HS-27A (cell line): ENCODE data around the gene NPHP4.

Experiments used
- DNase-seq: peaks from one replicate; pipeline ENCODE4 v3.0.0-alpha.2; 2012; ENCODE audit warnings: low read depth, missing footprints

Gene NPHP4

GRCh38 chr1:5831600-5832335 is 160.5 kb downstream of the NPHP4 start:
- DNase-seq, result no peak

DNA sequence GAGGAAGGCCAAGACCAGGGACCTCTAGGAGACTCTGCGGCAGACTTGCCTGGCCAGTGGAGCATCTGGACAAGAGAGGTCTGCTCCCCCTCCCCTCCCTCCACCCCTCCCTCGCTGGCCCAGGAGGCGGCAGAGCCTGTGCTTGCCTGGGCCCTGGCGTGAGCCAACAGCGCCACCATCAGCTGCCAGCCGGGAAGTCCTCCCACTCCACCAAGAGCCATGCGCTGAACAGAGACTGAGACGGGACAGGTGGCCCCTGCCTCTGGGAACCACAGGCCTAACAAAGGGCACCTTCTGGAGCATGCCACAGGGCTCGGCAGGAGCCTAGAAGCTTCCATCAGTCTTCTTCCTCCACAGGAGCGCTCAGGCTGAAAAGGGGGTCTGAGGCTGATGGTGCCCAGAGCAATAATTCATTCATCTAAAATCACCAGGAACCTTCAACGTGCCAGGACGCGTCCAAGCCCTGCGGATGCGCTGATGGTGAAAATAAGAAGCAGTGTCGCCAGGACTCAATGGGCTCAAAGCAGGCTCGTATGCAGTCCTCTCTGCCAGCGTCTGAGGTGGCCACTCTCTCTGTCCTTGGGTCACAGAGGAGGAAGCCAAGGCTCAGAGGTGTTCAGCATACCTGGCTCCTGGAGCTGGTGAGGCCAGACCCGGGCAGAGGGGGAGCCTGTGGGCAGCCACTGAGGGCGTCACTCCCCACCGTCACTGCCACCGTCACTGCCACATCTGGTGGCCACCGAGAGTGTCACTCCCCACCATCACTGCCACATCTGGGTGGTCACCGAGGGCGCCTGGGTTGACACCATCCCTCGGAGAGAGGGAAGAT is 161.2 kb downstream of the NPHP4 start:
- DNase-seq, result no peak

DNA sequence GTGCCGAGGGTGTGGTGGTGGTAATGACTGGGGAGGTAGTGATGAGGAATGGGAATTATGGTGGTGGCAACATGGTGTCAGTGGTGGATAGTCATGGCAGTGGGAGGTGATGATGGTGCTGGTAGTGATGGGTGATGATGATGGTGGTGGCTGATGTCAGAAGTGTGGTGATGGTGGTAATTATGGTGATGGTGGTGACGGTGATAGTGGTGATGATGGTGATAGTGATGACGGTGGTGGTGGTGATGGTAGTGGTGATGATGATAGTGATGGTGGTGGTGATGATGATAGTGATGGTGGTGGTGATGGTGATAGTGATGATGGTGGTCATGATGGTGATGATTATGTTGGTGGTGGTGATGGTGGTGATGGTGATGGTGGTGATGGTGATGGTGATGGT is 162.8 kb downstream of the NPHP4 start:
- no peak for DNase-seq

DNA sequence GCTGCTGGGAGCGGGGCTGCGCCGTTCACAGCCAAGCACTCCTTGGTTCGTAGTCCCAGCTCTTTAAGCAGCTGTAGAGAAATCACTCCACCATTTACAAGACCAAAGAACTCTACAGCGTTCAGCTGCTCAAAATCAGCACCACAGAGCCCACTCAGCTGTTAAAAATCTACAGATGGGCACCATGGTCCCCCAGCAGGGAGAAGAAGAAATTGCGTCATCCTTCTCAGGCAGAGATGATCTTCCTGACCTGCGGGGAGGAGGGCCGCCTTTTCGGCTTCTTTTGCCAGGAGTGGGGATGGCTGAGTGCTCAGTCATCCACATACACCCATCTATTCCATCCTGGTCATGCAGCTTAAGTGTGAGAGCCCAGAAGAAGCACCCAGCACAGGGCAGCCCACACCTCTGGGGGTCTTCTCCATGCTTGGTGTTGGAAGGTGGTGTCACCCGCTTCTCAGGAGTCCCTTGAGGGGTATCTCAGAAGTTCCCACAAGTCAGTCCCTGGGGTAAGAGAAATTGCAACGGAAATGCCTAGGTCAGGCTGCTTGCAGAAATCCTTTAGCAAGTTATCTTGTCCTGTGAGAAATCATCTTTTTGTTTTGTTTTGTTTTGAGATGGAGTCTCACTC is 163.8 kb downstream of the NPHP4 start:
- DNase-seq, result no peak

DNA sequence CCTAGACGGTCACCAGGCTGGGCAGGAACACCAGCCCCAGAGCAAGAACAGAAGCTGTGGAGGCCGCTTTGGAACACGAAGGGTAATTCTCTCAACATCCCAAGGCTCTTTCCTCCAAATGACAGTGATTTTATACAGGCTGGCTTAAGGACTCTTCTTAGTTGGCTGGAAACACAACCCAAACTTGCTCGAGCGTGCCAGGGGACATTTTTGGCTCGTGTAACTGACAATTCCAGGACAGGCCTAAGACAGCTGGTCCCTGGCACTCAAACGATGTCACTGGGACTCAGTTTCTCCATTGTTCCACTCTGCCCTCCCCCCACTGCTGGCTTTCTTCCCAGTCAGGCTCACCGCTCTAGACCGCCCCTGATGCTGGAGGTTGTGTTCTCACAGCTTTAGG is 164.7 kb downstream of the NPHP4 start:
- no peak for DNase-seq

DNA sequence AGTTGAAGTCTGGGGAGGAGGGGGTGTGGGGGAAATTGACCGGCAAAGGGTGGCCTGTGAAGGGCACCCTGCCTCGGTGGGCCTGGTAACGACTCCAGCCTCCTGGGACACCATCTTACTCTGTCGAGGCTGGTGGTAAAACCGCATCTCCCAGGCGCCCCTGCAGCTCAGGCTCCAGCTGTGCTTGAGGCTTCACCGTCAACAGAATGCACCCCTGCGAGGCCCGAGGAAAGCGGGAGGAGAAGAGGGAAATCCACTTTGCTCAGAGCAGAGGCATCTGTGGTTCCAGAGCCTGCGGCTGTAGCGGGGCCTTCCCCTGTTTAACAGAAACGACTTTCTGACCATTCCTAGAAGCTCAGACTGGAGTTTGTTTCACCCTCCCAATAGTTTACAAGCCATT is 165.6 kb downstream of the NPHP4 start:
- DNase-seq, result no peak

- no peak for DNase-seq
These were observed 169.5 kb downstream of the NPHP4 start for GRCh38 chr1:5822726-5823125.

DNA sequence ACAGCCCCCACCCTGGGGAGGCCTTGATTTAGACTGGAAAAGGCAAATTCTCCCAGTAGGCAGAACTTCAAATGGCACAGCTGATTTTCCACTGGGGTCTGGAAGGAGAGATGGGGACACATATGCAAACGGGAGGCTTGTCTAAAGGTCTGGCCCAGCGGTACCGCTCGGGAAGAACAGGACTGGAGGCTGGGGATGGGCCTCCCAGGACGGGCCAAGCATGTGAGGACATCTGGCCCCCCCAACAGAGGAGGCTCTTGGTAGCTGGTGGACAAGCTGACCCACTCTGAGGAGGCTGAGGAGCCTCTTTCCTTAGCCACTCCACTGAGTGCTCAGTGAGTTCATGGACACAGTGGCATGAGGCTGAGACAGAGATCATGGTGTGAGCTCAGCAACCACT is 170.0 kb downstream of the NPHP4 start:
- no peak for DNase-seq

DNA sequence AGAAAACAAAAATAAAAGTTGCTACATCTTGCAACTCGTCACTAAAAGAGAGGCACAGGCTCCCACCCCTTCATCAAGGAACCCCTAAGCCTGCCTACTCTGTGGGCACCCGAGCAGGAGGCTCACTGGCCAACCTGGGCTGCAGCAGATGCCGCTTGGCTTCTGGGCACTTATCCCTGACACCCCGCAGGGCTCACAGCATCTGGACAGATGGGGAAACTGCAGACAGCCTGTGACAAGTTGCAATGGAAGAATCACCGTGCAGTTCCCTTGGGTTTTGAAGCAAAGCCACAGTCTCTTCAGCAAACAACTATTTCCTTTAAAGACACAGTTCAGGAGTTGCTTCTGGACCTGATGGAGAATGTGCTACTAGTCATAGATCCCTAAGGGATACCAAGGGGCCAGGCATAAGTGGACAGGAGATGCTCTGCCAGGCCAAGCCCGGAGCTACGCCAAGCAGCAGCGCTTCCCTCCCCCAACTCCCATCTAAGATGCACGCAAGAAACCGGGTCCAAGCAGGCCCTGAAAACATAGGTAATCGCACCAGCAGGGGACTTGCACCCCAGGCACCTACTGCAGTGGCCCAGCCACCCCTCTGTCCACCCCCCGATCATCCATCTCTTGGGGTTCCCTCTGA is 170.6 kb downstream of the NPHP4 start:
- no peak for DNase-seq

DNA sequence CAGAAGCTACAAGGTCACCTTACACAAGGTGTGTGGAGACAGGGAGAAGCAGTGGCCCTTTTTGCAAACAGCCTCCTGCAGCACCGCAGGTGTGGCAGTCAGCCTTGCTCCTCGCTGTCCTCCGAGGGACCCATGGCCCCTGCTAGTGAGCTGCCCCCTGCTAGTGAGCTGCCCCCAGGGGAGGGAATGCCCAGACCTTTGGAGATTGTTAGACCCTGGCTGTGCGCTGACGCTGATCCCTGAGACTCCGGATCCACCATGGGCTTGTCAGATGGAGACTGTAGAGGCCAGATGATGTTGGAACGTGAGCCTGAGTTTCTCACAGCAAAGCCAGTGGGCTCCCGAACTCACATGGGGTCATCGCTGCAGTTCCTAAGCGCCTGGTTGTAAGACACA is 172.2 kb downstream of the NPHP4 start:
- no peak for DNase-seq

DNA sequence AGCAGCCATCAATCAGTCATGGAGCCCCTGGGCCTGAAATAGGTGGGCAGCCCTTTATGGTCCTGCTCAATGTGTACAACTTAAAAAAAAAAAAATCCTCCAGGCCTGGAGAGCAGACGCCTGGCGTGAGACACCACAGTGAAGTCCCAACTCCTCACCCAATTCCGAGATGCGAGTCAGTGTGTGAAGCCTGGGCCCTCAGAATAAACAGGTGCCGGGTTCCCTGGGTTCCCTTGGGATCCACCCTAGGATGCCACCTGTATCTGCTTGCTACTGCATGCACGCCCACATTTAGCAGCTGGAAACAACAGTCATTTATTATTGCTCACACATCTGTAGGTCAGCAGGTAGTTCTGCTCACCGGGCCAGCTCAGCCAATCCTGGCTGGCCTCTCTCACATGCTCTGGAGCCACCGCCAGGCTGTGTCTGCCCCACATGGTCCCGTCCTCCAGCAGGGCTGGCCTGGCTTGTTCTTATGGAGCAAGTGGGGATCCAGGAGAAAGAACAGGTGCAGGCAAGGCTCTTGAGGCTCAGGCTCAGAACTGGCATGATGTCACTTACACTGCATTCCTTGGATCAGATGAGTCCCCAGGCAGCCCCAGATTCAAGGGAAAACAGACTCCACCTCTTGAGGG is 172.7 kb downstream of the NPHP4 start:
- no peak for DNase-seq

DNA sequence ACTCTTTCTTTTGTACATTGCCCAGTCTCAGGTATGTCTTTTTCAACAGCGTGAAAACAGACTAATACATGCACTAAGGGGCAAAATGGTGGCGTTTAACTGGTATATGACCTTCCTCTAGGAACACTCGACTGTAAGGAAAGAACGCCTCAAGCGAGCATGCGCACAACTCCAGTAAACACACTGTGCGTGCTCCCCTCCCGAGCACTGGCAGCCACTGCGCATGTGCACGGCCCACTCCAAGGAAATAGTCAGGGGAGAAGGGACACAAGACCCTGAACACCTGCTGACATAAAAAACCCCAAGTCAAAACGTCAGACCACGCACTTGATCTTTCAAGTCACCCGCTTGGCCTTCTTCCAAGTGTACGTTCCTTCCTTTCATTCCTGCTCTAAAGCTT is 173.5 kb downstream of the NPHP4 start:
- DNase-seq, result no peak

GRCh38 chr1:5815716-5816115 is 176.5 kb downstream of the NPHP4 start:
- DNase-seq, result no peak

GRCh38 chr1:5815211-5815610 is 177.0 kb downstream of the NPHP4 start:
- no peak for DNase-seq

GRCh38 chr1:5814046-5814619 is 178.1 kb downstream of the NPHP4 start:
- DNase-seq, result no peak

DNA sequence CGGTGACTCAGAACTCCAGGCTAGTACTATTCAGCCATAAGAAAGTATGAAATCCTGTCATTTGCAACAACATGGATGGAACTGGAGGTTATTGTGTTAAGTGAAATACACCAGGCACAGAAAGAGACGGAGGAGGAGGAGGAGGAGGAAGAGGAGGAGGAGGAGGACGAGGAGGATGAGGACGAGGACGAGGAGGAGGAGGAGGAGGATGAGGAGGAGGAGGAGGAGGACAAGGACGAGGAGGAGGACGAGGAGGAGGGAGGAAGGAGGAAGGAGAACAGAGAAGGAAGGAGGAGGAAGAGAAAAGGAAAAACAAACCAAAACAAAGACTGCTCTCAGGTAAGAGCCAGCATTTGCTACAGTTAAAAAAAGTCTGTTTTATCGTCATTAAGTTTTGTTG is 178.7 kb downstream of the NPHP4 start:
- no peak for DNase-seq
